GM23338 (cell line): ENCODE data around the gene LTBP4.
"Not testable (repeated sequence)": the region's sequence is repeated elsewhere in the genome, so short reads cannot be mapped to it uniquely, and the experiment has no call there.

ENCODE experiments used
- CREB1 ChIP-seq: fragments of 250-450 bp; sonication (Bioruptor Pico); IDR thresholded peaks from 2 replicates; pipeline ENCODE4 v1.5.0; 2020; ENCODE audit warnings: low read depth, mild to moderate bottlenecking, moderate library complexity
- EZH2 ChIP-seq: fragments of 200-600 bp; sonication (generic); IDR thresholded peaks from one replicate; pipeline ENCODE4 v1.8.0; 2017; ENCODE audit warnings: antibody characterized with exemption, mild to moderate bottlenecking, low read depth; ENCODE audit not compliant: unreplicated experiment
- EZH2phosphoT487 ChIP-seq: fragments of 200-600 bp; sonication (generic); IDR thresholded peaks from one replicate; pipeline ENCODE4 v1.8.1; 2018; ENCODE audit warnings: antibody characterized with exemption; ENCODE audit not compliant: unreplicated experiment
- JUNB ChIP-seq: IDR thresholded peaks from one replicate; pipeline ENCODE4 v1.6.1; 2016; ENCODE audit warnings: antibody characterized with exemption; ENCODE audit not compliant: unreplicated experiment
- NANOG ChIP-seq: IDR thresholded peaks from 2 replicates; pipeline ENCODE4 v1.6.1; 2016; ENCODE audit warnings: antibody characterized with exemption, borderline replicate concordance
- POLR2AphosphoS5 ChIP-seq: IDR thresholded peaks from 2 replicates; pipeline ENCODE4 v1.6.1; 2016; ENCODE audit warnings: antibody characterized with exemption, low read depth
- ZNF331 ChIP-seq: fragments of 250-450 bp; sonication (Bioruptor Pico); IDR thresholded peaks from 2 replicates; pipeline ENCODE4 v1.5.0; 2020; ENCODE audit warnings: low read depth, mild to moderate bottlenecking, moderate library complexity
- TF ChIP-seq, protein P1 (sequence below), 2 experiments: fragments of 200-600 bp in 1 of 2; sonication (generic) in 1 of 2; conservative IDR thresholded peaks; 2 replicates each; pipeline versions ENCODE4 v1.5.1 to v1.6.1; 2016 to 2017; ENCODE audit warnings: antibody characterized with exemption in 2 of 2, low read depth in 2 of 2, mild to moderate bottlenecking in 2 of 2, moderate library complexity in 1 of 2
- TF ChIP-seq, protein P2 (sequence below): IDR thresholded peaks from 2 replicates; pipeline ENCODE4 v1.6.1; 2016; ENCODE audit warnings: antibody characterized with exemption
- TF ChIP-seq, protein P3 (sequence below): IDR thresholded peaks from one replicate; pipeline ENCODE4 v1.6.1; 2018; ENCODE audit warnings: antibody characterized with exemption; ENCODE audit not compliant: unreplicated experiment

- TF ChIP-seq, protein P1, sequence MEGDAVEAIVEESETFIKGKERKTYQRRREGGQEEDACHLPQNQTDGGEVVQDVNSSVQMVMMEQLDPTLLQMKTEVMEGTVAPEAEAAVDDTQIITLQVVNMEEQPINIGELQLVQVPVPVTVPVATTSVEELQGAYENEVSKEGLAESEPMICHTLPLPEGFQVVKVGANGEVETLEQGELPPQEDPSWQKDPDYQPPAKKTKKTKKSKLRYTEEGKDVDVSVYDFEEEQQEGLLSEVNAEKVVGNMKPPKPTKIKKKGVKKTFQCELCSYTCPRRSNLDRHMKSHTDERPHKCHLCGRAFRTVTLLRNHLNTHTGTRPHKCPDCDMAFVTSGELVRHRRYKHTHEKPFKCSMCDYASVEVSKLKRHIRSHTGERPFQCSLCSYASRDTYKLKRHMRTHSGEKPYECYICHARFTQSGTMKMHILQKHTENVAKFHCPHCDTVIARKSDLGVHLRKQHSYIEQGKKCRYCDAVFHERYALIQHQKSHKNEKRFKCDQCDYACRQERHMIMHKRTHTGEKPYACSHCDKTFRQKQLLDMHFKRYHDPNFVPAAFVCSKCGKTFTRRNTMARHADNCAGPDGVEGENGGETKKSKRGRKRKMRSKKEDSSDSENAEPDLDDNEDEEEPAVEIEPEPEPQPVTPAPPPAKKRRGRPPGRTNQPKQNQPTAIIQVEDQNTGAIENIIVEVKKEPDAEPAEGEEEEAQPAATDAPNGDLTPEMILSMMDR (conservative IDR thresholded peaks at IDR 0.05; ENCODE audit: low read depth in 2 of 2), result not testable (repeated sequence)
- not testable (repeated sequence) for TF ChIP-seq ZNF331; POLR2AphosphoS5; EZH2phosphoT487; EZH2; CREB1 (CRISPR knock-in tag); JUNB; NANOG
- TF ChIP-seq, protein P2, sequence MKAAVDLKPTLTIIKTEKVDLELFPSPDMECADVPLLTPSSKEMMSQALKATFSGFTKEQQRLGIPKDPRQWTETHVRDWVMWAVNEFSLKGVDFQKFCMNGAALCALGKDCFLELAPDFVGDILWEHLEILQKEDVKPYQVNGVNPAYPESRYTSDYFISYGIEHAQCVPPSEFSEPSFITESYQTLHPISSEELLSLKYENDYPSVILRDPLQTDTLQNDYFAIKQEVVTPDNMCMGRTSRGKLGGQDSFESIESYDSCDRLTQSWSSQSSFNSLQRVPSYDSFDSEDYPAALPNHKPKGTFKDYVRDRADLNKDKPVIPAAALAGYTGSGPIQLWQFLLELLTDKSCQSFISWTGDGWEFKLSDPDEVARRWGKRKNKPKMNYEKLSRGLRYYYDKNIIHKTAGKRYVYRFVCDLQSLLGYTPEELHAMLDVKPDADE, result not testable (repeated sequence)
- TF ChIP-seq, protein P3, sequence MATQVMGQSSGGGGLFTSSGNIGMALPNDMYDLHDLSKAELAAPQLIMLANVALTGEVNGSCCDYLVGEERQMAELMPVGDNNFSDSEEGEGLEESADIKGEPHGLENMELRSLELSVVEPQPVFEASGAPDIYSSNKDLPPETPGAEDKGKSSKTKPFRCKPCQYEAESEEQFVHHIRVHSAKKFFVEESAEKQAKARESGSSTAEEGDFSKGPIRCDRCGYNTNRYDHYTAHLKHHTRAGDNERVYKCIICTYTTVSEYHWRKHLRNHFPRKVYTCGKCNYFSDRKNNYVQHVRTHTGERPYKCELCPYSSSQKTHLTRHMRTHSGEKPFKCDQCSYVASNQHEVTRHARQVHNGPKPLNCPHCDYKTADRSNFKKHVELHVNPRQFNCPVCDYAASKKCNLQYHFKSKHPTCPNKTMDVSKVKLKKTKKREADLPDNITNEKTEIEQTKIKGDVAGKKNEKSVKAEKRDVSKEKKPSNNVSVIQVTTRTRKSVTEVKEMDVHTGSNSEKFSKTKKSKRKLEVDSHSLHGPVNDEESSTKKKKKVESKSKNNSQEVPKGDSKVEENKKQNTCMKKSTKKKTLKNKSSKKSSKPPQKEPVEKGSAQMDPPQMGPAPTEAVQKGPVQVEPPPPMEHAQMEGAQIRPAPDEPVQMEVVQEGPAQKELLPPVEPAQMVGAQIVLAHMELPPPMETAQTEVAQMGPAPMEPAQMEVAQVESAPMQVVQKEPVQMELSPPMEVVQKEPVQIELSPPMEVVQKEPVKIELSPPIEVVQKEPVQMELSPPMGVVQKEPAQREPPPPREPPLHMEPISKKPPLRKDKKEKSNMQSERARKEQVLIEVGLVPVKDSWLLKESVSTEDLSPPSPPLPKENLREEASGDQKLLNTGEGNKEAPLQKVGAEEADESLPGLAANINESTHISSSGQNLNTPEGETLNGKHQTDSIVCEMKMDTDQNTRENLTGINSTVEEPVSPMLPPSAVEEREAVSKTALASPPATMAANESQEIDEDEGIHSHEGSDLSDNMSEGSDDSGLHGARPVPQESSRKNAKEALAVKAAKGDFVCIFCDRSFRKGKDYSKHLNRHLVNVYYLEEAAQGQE, result not testable (repeated sequence)
Measured at GRCh38 chr19:40591724-40592123, 9.4 kb upstream of the LTBP4 start.
